ENCODE measurements around the gene IMP3.
"Not testable (repeated sequence)": the region's sequence is repeated elsewhere in the genome, so short reads cannot be mapped to it uniquely, and the experiment has no call there.

IMP3 gene

DNA sequence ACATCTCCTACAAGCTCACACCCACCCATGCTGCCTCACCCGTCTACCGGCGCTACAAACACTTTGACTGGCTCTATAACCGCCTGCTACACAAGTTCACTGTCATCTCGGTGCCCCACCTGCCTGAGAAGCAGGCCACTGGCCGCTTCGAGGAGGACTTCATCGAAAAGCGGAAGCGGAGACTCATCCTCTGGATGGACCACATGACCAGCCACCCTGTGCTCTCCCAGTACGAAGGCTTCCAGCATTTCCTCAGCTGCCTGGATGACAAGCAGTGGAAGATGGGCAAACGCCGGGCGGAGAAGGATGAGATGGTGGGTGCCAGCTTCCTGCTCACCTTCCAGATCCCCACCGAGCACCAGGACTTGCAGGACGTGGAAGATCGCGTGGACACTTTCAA, 9.8 kb upstream of the IMP3 start:
- no peak for DNase-seq

- DNase-seq: no peak
Measured at GRCh38 chr15:75649045-75649761, 9.2 kb upstream of the IMP3 start.

GRCh38 chr15:75648156-75649000, 8.4 kb upstream of the IMP3 start:
- peak in 1 of 3 experiments; percentile 62 for DNase-seq

DNA sequence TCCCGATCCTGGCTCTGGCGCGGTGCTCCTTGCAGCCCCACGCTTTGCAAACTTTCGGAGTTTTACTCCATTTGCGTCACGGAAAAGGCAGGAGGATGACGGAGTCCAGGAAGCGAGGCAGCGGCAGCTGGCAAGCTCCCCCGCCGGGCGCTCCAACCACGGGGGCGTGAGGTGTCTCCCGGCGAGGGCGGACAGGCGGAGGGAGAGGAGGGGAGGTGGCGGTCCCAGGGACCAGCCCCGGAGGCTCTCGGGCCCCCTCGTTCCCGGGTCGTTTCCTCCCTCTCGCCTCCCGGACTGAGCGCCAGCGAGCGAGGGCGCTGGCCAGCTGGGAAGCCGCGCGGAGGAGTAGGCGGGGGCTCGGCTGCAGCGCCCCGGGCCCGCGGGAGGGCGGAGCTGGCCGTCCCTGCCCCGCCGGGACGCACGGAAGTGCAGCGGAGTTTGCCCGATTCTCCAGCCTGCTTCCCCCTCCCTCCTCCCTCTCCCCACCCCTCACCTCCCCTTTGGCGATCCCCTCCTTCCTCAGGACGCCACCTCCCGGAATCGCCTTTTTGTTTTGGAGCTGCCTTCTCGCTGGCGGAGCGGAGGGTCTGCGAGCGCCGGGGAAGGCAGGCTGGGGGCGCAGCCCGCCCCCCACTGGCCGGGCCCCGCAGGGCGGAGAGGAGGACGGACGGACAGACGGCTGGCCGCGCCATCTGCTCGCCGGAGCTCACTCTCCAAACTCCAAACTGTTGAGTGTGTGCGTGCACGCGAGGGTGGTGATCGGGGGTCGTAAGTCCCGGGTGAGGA, 7.5 kb upstream of the IMP3 start, which contains the start of gene SNX33:
Gene SNX33, plus strand, starts transcription at position 543 of the 786 bp plus-strand sequence. CDS start 1,191 bp downstream, outside the sequence.
- peak; percentile 5 to 79 (median 70) for DNase-seq

- DNase-seq: peak in 2 of 3 experiments; percentile 65 to 69
Measured at GRCh38 chr15:75646944-75647364, 6.9 kb upstream of the IMP3 start.

GRCh38 chr15:75646112-75646943, 6.3 kb upstream of the IMP3 start:
- DNase-seq: no peak

GRCh38 chr15:75644376-75644775, 4.4 kb upstream of the IMP3 start:
- no peak for DNase-seq

DNA sequence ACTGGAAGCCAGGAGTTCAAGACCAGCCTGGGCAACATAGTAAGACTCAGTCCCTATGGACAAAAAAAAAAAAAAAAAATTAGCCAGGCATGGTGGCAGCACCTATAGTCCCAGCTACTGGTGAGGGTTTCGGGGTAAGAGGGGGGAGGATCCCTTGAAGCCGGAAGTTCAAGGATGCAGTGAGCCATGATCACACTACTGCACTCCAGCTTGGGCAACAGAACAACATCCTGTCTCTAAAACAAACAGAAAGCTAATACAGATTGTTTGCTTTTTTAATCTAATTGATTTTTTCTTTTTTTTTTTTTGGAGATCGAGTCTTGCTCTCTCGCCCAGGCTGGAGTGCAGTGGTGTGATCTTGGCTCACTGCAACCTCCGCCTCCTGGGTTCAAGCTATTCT, 1.6 kb upstream of the IMP3 start:
- peak in 1 of 3 experiments; percentile 9 for DNase-seq

DNA sequence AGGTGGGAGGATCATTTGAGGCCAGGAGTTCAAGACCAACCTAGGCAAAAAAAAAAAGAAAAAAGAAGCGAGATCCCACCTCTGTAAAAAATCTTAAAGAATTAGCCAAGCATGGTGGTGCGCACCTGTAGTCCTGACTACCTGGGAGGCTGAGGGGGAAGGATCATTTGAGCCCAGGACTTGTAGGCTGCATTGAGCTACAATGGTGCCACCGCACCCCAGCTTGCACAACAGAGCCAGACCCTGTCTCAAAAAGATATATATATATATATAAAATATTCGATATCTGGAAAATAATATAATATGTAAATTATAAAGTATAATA, 1.1 kb upstream of the IMP3 start:
- DNase-seq: no peak

DNA sequence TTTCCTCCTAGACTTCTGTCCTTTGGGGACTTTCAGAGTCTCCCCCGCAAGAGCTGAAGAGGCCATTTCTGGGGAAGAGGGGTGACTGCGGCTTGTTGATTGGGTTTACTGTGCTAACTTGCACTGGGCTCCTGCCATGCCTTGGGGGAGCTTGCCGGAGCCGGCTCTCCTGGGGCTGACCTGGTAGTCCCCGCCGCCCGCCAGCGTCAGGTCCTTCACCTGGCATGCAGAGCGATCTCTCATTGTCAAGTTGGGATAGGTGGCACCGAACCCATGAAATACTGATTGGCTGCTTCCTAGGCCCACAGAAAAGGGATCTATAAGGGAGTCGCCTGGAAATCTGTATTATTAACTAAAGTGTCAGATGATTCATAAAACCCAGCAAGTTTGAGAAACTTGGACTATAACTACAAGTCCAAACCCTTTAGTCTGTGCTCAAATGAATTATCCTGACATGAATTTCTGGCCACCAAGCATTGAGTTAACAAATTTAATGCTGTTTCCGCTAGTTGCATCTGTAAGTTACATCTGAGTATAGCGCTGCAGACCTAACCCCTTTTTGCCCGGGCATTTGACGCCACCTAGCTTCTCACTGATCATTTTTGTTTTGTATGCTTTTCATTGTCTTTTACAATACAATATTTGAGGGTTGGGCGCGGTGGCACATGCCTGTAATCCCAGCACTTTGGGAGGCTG, 607 bp upstream of the IMP3 start:
- DNase-seq: peak; percentile 22 to 92 (median 79)

DNA sequence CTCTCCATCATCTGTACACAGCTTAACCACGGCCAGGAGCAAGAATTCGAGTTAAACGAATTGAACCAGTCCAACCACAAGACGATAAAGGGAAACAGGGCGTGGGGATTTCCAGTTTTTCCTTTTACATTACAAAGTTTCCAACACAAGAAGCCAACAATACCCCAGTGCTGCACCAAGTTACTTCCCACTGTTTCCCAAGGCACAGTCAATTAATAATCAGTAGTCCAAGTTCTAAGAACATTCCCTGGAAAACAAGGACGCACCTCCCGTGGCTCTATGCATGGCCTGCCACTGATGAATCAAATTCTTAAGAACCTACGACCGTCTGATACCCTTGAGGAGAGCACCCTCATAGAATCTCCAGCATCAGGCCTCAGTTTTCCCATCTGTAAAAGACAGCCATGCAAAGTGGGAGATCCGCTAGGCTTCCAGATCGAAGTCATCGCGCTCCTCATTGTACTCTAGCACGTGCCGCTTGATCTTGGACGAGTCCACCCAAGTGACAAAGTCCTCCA, 774 bp downstream of the IMP3 start:
- DNase-seq: no peak

DNA sequence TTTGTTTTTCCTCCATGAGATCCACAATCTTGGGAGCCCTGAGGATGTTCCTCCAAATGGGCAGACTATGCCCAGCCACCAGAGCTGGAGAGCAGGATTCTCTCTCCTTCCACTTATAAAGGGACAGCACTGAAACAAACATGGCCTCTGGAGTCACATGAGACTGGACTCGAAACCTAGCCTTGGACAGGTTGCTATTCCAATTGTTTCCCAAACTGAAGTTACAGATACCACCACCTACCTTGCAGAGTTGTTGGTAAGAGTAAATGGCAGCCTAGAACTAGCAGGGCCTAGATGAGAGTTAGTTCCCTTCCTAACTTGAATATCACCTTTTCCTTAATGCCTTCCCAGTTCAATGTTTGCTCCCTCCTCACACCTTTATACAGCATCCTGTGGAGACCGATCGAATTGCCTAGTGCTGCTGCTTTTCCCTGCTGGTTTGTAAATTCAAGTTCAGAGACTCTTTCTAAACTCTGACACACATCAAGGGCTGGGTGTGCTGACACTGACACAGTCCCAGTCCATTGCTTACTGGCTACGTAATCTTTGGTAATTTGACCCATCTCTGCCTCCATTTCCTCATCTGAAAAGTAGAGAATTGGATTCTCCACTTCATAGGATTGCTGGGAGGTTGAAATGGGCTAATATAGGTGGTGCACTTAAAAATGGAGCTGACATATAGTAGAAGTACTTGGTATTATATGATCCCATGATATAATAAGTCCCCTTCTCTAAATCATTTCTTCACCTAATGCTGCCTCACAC, 2.6 kb downstream of the IMP3 start:
- DNase-seq: no peak

GRCh38 chr15:75636026-75636425, 4.0 kb downstream of the IMP3 start:
- DNase-seq: no peak

DNA sequence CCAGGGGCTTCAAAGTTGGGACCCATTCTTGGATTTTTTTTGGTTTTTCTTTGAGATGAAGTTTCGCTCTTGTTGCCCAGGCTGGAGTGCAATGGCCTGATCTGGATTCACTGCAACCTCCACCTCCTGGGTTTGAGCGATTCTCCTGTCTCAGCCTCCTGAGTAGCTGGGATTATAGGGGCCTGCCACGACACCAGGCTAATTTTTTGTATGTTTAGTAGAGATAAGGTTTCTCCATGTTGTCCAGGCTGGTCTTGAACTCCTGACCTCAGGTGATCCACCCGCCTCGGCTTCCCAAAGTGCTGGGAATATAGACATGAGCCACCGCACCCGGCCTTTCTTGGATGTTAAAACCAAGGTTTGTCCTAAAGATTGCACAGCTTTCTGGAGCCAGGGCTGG, 6.1 kb downstream of the IMP3 start:
- DNase-seq: not testable (repeated sequence)

- DNase-seq: no peak
Measured at GRCh38 chr15:75631935-75632334, 8.1 kb downstream of the IMP3 start.

DNA sequence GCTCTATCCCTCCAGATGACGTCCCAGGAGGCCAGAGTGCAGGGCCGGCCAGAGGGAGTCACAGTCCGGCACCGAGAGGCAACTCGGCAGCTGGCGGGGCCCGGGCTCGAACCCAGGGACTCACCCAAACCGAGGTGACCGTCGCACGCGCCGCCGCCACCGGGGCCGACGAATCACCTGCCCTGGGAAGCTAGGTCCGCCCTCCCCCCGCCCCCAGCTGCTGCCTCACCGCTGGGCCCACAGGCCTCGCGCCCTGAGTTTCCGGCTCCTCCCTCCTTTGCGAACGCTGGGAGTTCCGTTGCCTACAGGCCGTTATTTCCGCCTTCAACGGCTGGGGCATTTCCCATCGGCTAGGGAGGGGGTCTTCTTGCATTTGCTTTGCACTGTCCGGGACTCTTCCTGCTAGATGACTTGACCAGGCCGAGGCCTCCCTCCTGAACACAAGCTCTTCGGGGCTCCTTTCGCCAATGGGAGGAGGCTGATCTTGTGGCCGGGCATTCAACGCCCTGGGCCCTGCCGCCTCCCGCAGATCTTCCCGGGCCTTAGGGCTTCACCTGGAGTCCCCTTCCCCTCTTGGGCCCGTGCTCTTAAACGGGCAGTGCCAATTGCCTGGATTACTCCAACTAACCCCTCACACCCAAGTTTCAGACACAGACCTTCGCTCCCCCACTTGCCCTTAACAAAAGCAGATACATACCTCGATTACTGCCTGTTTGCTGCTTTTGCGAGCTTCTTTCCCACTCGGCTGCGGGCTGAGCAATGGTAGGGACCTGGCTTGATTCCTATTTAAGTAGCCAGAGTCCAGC, 14.3 kb downstream of the IMP3 start, which contains the start of gene SNUPN:
Gene SNUPN, minus strand, starts transcription at position 184 of the 806 bp plus-strand sequence. CDS start 4,674 bp downstream, outside the sequence.
- DNase-seq: peak; percentile 75 to 90 (median 81)

DNA sequence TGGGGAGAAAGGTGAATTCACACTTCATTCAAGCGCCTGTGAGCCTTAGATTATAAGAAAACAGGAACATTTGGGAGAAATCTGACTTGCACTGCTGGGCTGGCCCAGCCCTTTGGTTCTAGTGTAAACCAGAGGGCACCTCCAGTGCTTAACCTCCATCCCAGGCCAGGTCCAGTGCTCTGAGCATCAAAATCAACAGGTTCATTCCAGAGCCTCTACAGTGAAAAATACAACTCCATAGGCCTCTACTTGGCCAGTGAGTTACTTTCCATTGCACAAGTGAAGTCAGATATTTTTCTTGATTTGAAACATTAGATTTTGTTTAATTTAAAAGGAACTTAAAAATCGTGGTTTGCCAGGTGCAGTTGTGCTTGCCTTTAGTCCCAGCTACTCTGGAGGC, 17.5 kb downstream of the IMP3 start:
- DNase-seq: no peak

- no peak for DNase-seq
Measured at GRCh38 chr15:75620841-75621391, 19.1 kb downstream of the IMP3 start.

Data from NCI-H1417 (cell line).